ENCODE results near the gene DLEU7. TPM values are rescaled to one million over a fixed set of nuclear protein-coding genes. Genes with fewer than 3 reads are reported as not detected.

Gene DLEU7
- polyA plus RNA-seq, 1 donor (not counting 4 experiments of a cell fraction or from before 2014, with no cell fraction given): not detected

DNA sequence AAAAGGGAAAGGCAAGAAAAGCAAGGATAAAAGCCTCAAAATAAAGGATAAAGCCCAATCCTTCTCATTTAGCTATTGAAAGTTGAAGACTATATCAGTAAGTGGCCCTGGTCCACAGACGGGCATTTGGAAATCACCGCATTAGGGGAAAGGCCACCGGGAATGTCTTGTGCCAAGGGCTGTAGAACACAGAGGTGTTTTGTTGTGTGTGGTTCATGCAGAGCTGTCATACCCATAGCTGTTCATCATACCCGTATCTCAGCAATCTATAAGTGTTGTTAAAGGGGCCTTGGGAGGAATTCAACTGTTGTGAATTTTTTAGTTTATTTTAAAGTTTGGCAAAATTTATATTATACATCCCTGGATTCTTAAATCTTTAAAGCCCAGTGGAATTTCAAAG is 33.0 kb downstream of the DLEU7 start:
- Histone ChIP-seq H3K4me2 (ENCODE audit: control insufficient read depth, extremely low read depth, insufficient read depth, low read depth, low read length) (no peak overlapping the region), H3K36me3 (ENCODE audit: control insufficient read depth in 2 of 2, extremely low read depth in 1 of 2, insufficient read depth in 2 of 2, low read length in 2 of 2) (no peaks in the 10 kb centered on the region), H3K4me1 (ENCODE audit: control insufficient read depth, extremely low read depth, insufficient read depth, low read length) (no peaks in the 10 kb centered on the region), H3K9me1 (ENCODE audit: control insufficient read depth, extremely low read depth, insufficient read depth, low read length) (no peaks in the 10 kb centered on the region), H2AFZ (ENCODE audit: control insufficient read depth, low read length) (no peak overlapping the region), H3K27me3 (ENCODE audit: control insufficient read depth, extremely low read depth, insufficient read depth, low read length) (no peaks in the 10 kb centered on the region), H4K20me1 (ENCODE audit: control insufficient read depth, extremely low read depth, insufficient read depth, low read length) (no peaks in the 10 kb centered on the region), H3K27ac (ENCODE audit: control insufficient read depth, insufficient read depth, low read length) (no peak overlapping the region), H3K79me2 (ENCODE audit: control insufficient read depth, insufficient read depth, low read length) (no peaks in the 10 kb centered on the region), H3K9ac (ENCODE audit: control insufficient read depth, extremely low read depth, insufficient read depth, low read length) (no peak overlapping the region), H3K4me3 (ENCODE audit: control insufficient read depth in 2 of 3, extremely low read depth in 1 of 3, insufficient read depth in 2 of 3, low read depth in 1 of 3, low read length in 3 of 3) (no peak overlapping the region), H3K9me3 (ENCODE audit: control insufficient read depth, low read depth, low read length) (no peaks in the 10 kb centered on the region)
- FAIRE-seq (no peak), DNase-seq (ENCODE audit: low read depth, low spot score) (no peak)
- TF ChIP-seq EZH2 (IDR thresholded peaks at IDR 0.05; ENCODE audit: low read length): no peak
- dilution Hi-C loops (cut with MboI; ENCODE audit: extremely low pct_ligation_motif_present, low sequenced_read_pairs): no loop called here

DNA sequence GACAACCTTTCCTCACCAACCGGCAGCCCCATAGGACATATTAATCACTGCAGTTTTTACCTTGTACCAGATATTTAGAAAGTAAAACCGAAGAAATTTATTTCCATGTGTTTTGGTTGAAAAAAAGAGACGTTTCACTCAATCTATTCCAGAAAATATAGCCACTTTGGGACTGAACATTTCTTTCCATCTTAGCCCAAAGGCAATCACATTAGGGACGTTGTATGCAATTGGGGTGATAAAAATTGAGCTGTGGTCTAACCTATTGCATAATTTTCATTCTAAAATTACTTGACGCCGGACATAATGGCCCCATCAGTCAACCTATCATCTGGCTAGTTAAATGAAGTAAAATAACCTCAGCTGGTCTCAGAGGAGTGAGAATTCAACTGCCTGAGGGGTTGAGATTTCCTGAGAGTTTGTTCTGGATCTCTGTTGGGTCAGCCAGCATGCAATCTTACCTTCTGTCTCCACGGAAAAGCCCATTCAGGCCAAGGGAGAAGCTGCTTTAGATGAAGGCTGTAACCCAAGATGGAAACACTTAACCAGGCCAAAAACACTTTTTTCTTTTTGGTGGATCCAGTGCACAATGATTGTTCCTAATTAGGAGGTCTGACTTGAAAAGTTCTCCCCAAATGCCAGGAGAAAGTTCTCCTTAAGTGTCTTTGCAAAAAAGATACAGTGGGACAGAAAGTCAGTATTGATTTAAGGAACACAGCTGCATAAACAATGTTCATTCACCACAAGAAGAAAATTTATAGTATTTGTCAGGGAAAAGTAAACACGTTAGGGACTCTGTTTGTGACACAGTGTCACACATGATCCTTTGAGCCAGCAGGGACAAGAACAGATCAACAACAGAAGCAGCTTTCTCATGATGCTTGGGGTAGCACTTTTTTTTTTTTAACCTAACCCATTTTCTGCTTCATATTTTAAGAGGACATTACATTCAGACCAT is 34.1 kb downstream of the DLEU7 start:
- H3K9ac ChIP-seq (ENCODE audit: control insufficient read depth, extremely low read depth, insufficient read depth, low read length): no peak overlapping the region
- H3K27me3 ChIP-seq (ENCODE audit: control insufficient read depth, extremely low read depth, insufficient read depth, low read length): no peaks in the 10 kb centered on the region
- no peak overlapping the region for H3K27ac ChIP-seq (ENCODE audit: control insufficient read depth, insufficient read depth, low read length)
- FAIRE-seq (no peak), DNase-seq (ENCODE audit: low read depth, low spot score) (no peak)
- dilution Hi-C loops (cut with MboI; ENCODE audit: extremely low pct_ligation_motif_present, low sequenced_read_pairs): no loop called here
- no peak overlapping the region for H2AFZ ChIP-seq (ENCODE audit: control insufficient read depth, low read length)
- no peak overlapping the region for H3K4me3 ChIP-seq (ENCODE audit: control insufficient read depth in 2 of 3, extremely low read depth in 1 of 3, insufficient read depth in 2 of 3, low read depth in 1 of 3, low read length in 3 of 3)
- H4K20me1 ChIP-seq (ENCODE audit: control insufficient read depth, extremely low read depth, insufficient read depth, low read length): no peaks in the 10 kb centered on the region
- no peaks in the 10 kb centered on the region for H3K9me1 ChIP-seq (ENCODE audit: control insufficient read depth, extremely low read depth, insufficient read depth, low read length)
- H3K4me1 ChIP-seq (ENCODE audit: control insufficient read depth, extremely low read depth, insufficient read depth, low read length): no peaks in the 10 kb centered on the region
- no peaks in the 10 kb centered on the region for H3K36me3 ChIP-seq (ENCODE audit: control insufficient read depth in 2 of 2, extremely low read depth in 1 of 2, insufficient read depth in 2 of 2, low read length in 2 of 2)
- H3K9me3 ChIP-seq (ENCODE audit: control insufficient read depth, low read depth, low read length): no peaks in the 10 kb centered on the region
- no peak for TF ChIP-seq EZH2 (IDR thresholded peaks at IDR 0.05; ENCODE audit: low read length)
- TF ChIP-seq, protein P1, sequence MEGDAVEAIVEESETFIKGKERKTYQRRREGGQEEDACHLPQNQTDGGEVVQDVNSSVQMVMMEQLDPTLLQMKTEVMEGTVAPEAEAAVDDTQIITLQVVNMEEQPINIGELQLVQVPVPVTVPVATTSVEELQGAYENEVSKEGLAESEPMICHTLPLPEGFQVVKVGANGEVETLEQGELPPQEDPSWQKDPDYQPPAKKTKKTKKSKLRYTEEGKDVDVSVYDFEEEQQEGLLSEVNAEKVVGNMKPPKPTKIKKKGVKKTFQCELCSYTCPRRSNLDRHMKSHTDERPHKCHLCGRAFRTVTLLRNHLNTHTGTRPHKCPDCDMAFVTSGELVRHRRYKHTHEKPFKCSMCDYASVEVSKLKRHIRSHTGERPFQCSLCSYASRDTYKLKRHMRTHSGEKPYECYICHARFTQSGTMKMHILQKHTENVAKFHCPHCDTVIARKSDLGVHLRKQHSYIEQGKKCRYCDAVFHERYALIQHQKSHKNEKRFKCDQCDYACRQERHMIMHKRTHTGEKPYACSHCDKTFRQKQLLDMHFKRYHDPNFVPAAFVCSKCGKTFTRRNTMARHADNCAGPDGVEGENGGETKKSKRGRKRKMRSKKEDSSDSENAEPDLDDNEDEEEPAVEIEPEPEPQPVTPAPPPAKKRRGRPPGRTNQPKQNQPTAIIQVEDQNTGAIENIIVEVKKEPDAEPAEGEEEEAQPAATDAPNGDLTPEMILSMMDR (optimal IDR thresholded peaks at IDR 0.05 in 1 of 3, IDR thresholded peaks at IDR 0.05 in 1 of 3, conservative IDR thresholded peaks at IDR 0.05 in 1 of 3; ENCODE audit: extremely low read depth in 1 of 3, insufficient read depth in 2 of 3, low read length in 3 of 3): no peak
- no peaks in the 10 kb centered on the region for H3K79me2 ChIP-seq (ENCODE audit: control insufficient read depth, insufficient read depth, low read length)
- H3K4me2 ChIP-seq (ENCODE audit: control insufficient read depth, extremely low read depth, insufficient read depth, low read depth, low read length): no peak overlapping the region
